ENCODE measurements around the gene TMA7. TPM values are rescaled to one million over a fixed set of nuclear protein-coding genes. Genes with fewer than 3 reads are reported as not detected.

TMA7 gene
- total and polyA plus RNA-seq, 2 of the 13 experiments (the other 11 are each of a cell fraction or from before 2014, with no cell fraction given), result 100 to 486 TPM

DNA sequence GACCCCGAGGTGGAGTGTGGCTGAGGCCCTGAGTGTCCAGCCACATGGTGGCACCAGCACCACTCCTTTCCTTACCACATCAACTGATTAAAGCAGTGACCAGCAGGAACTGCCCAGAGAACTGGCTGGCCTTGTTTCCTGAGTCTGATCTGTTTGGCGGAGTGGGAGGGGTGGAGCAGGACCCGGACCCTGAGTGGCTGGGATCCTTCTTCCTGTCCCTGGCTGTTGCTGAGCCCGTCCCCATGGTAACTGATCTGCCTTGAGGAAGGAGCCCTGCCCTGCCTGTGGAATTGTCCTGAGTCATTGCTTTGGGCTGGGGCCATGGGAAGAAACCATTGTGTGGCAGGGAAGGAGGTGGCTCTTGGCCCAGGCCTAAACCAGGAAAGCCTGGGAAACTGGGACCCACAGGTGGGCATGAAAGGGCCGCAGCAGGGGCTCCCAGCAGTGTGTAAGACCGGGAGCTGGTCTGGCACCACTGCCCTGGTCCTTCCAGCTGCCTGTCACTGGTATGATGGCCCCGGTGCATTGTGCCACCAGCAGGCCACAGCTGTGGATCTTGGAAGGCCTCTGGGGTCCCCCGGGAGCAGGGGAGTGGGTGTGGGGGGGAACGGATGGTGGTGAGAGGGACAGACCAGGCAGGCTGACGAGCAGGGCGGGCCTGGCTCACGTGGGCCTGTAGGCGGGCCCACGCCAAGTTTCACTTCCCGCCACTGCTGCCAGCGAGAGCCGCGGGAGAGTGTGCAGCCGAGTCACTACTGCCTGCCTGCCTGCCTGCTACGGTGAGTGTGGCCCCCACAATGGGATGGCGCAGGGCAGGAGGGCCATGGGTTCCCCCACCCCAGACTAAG lies 25.7 kb downstream of the TMA7 start (continued):
- TF ChIP-seq, protein P1, sequence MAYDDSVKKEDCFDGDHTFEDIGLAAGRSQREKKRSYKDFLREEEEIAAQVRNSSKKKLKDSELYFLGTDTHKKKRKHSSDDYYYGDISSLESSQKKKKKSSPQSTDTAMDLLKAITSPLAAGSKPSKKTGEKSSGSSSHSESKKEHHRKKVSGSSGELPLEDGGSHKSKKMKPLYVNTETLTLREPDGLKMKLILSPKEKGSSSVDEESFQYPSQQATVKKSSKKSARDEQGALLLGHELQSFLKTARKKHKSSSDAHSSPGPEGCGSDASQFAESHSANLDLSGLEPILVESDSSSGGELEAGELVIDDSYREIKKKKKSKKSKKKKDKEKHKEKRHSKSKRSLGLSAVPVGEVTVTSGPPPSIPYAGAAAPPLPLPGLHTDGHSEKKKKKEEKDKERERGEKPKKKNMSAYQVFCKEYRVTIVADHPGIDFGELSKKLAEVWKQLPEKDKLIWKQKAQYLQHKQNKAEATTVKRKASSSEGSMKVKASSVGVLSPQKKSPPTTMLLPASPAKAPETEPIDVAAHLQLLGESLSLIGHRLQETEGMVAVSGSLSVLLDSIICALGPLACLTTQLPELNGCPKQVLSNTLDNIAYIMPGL (CRISPR knock-in tag; IDR thresholded peaks at IDR 0.05; ENCODE audit: borderline replicate concordance in 1 of 2, low read depth in 1 of 2), result peak; percentile 75; a peak in 3 of 4 replicates
- TF ChIP-seq, protein P2, sequence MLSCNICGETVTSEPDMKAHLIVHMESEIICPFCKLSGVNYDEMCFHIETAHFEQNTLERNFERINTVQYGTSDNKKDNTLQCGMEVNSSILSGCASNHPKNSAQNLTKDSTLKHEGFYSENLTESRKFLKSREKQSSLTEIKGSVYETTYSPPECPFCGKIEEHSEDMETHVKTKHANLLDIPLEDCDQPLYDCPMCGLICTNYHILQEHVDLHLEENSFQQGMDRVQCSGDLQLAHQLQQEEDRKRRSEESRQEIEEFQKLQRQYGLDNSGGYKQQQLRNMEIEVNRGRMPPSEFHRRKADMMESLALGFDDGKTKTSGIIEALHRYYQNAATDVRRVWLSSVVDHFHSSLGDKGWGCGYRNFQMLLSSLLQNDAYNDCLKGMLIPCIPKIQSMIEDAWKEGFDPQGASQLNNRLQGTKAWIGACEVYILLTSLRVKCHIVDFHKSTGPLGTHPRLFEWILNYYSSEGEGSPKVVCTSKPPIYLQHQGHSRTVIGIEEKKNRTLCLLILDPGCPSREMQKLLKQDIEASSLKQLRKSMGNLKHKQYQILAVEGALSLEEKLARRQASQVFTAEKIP (CRISPR knock-in tag; IDR thresholded peaks at IDR 0.05; ENCODE audit: borderline replicate concordance), result no peak
- TF ChIP-seq, protein P3, sequence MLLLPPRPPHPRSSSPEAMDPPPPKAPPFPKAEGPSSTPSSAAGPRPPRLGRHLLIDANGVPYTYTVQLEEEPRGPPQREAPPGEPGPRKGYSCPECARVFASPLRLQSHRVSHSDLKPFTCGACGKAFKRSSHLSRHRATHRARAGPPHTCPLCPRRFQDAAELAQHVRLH (CRISPR knock-in tag; IDR thresholded peaks at IDR 0.05; ENCODE audit: borderline replicate concordance, low read depth), result peak; percentile 66; the same call in 1 of the 2 replicates
- TF ChIP-seq, protein P4, sequence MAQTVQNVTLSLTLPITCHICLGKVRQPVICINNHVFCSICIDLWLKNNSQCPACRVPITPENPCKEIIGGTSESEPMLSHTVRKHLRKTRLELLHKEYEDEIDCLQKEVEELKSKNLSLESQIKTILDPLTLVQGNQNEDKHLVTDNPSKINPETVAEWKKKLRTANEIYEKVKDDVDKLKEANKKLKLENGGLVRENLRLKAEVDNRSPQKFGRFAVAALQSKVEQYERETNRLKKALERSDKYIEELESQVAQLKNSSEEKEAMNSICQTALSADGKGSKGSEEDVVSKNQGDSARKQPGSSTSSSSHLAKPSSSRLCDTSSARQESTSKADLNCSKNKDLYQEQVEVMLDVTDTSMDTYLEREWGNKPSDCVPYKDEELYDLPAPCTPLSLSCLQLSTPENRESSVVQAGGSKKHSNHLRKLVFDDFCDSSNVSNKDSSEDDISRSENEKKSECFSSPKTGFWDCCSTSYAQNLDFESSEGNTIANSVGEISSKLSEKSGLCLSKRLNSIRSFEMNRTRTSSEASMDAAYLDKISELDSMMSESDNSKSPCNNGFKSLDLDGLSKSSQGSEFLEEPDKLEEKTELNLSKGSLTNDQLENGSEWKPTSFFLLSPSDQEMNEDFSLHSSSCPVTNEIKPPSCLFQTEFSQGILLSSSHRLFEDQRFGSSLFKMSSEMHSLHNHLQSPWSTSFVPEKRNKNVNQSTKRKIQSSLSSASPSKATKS (CRISPR knock-in tag; IDR thresholded peaks at IDR 0.05), result no peak
- TF ChIP-seq BCL6 (CRISPR knock-in tag; IDR thresholded peaks at IDR 0.05) (0 out of 2 replicates have a peak, but pooled peaks have one; percentile 18), HDAC1 (CRISPR knock-in tag; IDR thresholded peaks at IDR 0.05) (peak; percentile 39; the same call in 1 of the 2 replicates), ZNF460 (CRISPR knock-in tag; IDR thresholded peaks at IDR 0.05; ENCODE audit: borderline replicate concordance) (no peak), ZNF547 (CRISPR knock-in tag; IDR thresholded peaks at IDR 0.05) (0 out of 2 replicates have a peak, but pooled peaks have one; percentile 70), JUN (CRISPR knock-in tag; IDR thresholded peaks at IDR 0.05) (0 out of 2 replicates have a peak, but pooled peaks have one; percentile 16), SRSF4 (IDR thresholded peaks at IDR 0.05; ENCODE audit: low read depth, low read length, poor library complexity, severe bottlenecking) (no peak), ZNF138 (CRISPR knock-in tag; IDR thresholded peaks at IDR 0.05; ENCODE audit: low read depth) (no peak), PRPF4 (IDR thresholded peaks at IDR 0.05; ENCODE audit: low read depth, low read length, poor library complexity, severe bottlenecking) (no peak), CC2D1A (CRISPR knock-in tag; IDR thresholded peaks at IDR 0.05) (no peak), ISL2 (CRISPR knock-in tag; IDR thresholded peaks at IDR 0.05) (no peak; the same call in 1 of the 2 replicates), ZNF589 (CRISPR knock-in tag; conservative IDR thresholded peaks at IDR 0.05) (no peak), HIVEP1 (CRISPR knock-in tag; IDR thresholded peaks at IDR 0.05) (no peak), ZNF230 (CRISPR knock-in tag; IDR thresholded peaks at IDR 0.05) (0 out of 2 replicates have a peak, but pooled peaks have one; percentile 17), ZSCAN9 (CRISPR knock-in tag; IDR thresholded peaks at IDR 0.05; ENCODE audit: borderline replicate concordance) (no peak)
- TF ChIP-seq, protein P5, sequence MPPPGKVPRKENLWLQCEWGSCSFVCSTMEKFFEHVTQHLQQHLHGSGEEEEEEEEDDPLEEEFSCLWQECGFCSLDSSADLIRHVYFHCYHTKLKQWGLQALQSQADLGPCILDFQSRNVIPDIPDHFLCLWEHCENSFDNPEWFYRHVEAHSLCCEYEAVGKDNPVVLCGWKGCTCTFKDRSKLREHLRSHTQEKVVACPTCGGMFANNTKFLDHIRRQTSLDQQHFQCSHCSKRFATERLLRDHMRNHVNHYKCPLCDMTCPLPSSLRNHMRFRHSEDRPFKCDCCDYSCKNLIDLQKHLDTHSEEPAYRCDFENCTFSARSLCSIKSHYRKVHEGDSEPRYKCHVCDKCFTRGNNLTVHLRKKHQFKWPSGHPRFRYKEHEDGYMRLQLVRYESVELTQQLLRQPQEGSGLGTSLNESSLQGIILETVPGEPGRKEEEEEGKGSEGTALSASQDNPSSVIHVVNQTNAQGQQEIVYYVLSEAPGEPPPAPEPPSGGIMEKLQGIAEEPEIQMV (CRISPR knock-in tag; IDR thresholded peaks at IDR 0.05; ENCODE audit: low read depth), result peak; percentile 41; the same call in 1 of the 2 replicates
